K562 (cell line): Measurements from ENCODE around the gene CTTNBP2NL. TPM values are rescaled to one million over a fixed set of nuclear protein-coding genes. Genes with fewer than 3 reads are reported as not detected.
A peak's percentile ranks its signal among the peaks of the same experiment; 100 is the strongest.

Experiments used
- ARID2 ChIP-seq: fragments of 450-650 bp; IDR thresholded peaks from 2 replicates; pipeline ENCODE4 v1.6.1; 2017; ENCODE audit warnings: antibody characterized with exemption, mild to moderate bottlenecking
- BCOR ChIP-seq: fragments of 450-650 bp; IDR thresholded peaks from 2 replicates; pipeline ENCODE4 v1.6.1; 2016
- FOXJ2 ChIP-seq: fragments of 200-800 bp; sonication (Bioruptor generic); IDR thresholded peaks from 2 replicates; pipeline ENCODE4 v1.6.1; 2016; ENCODE audit warnings: missing genetic modification characterization, missing compliant biosample characterization
- FOXP4 ChIP-seq: sonication (generic); formaldehyde crosslinking; IDR thresholded peaks from 2 replicates; pipeline ENCODE4 v1.8.0; 2022; ENCODE audit warnings: mild to moderate bottlenecking, missing genetic modification reagents, borderline replicate concordance
- GATAD2B ChIP-seq: fragments of 450-650 bp; IDR thresholded peaks from 2 replicates; pipeline ENCODE4 v1.6.1; 2017; ENCODE audit warnings: mild to moderate bottlenecking, borderline replicate concordance
- HDGF ChIP-seq: fragments of 450-650 bp; IDR thresholded peaks from 2 replicates; pipeline ENCODE4 v1.6.1; 2016
- HES1 ChIP-seq: fragments of 450-650 bp; IDR thresholded peaks from 2 replicates; pipeline ENCODE4 v1.6.1; 2016; ENCODE audit warnings: low read depth, mild to moderate bottlenecking, moderate library complexity
- MXI1 ChIP-seq: IDR thresholded peaks from 2 replicates; pipeline ENCODE4 v1.6.1; 2011; ENCODE audit warnings: low read depth, mild to moderate bottlenecking, improper control_type of control experiment, low read length
- NCOA1 ChIP-seq: fragments of 450-650 bp; IDR thresholded peaks from 2 replicates; pipeline ENCODE4 v1.6.1; 2016; ENCODE audit warnings: low read depth
- NFATC3 ChIP-seq: fragments of 450-650 bp; IDR thresholded peaks from 2 replicates; pipeline ENCODE4 v1.6.1; 2017; ENCODE audit warnings: mild to moderate bottlenecking
- RAD21 ChIP-seq, 2 experiments: fragments of 250-450 bp in 1 of 2; fragments of 450-650 bp in 1 of 2; sonication (Bioruptor Pico) in 1 of 2; formaldehyde crosslinking in 1 of 2; IDR thresholded peaks in 1 of 2; conservative IDR thresholded peaks in 1 of 2; 2 replicates each; pipeline versions ENCODE4 v1.4.0 to v1.8.0; 2020 to 2022; ENCODE audit warnings: mild to moderate bottlenecking in 2 of 2, moderate library complexity in 1 of 2
- TOE1 ChIP-seq, 2 experiments: fragments of 450-650 bp in 1 of 2; sonication (generic) in 1 of 2; formaldehyde crosslinking in 1 of 2; IDR thresholded peaks; 2 replicates each; pipeline versions ENCODE4 v1.7.1 to v1.8.0; 2016 to 2022; ENCODE audit warnings: borderline replicate concordance in 2 of 2, mild to moderate bottlenecking in 2 of 2, antibody characterized with exemption in 1 of 2, inconsistent platforms in 1 of 2, low read depth in 1 of 2, missing genetic modification reagents in 1 of 2, moderate library complexity in 1 of 2
- ZNF143 ChIP-seq: sonication (generic); formaldehyde crosslinking; IDR thresholded peaks from 2 replicates; pipeline ENCODE4 v1.9.0; 2022; ENCODE audit warnings: mild to moderate bottlenecking, missing genetic modification reagents
- ZNF23 ChIP-seq: fragments of 250-450 bp; sonication (Bioruptor Pico); IDR thresholded peaks from 2 replicates; pipeline ENCODE4 v1.4.0; 2020; ENCODE audit warnings: mild to moderate bottlenecking
- ZNF41 ChIP-seq: fragments of 250-450 bp; sonication (Bioruptor Pico); conservative IDR thresholded peaks from 2 replicates; pipeline ENCODE4 v1.4.0; 2020; ENCODE audit warnings: mild to moderate bottlenecking
- ZNF668 ChIP-seq: fragments of 250-450 bp; sonication (Bioruptor Pico); IDR thresholded peaks from 2 replicates; pipeline ENCODE4 v1.8.0; 2022; ENCODE audit warnings: mild to moderate bottlenecking, inconsistent platforms
- polyA plus RNA-seq, 8 experiments: library from polyadenylated mRNA; depleted of rRNA in 4 of 8; stranded (reverse) in 5 of 8; unstranded in 3 of 8; fragments of >200 nt; fragmentation: Nextera tagmentation in 2 of 8; fragmentation: Illumina TruSeq in 1 of 8; extraction: Ambion mirVana in 2 of 8; extraction: Trizol in 1 of 8; gene quantifications; 2 replicates each; pipeline versions ENCODE4 v1.2.1 to v1.2.3, GENCODE V29; 2011 to 2014; ENCODE audit warnings: inconsistent platforms in 1 of 8, missing spikeins in 1 of 8
- total RNA-seq, 7 experiments: library from RNA; depleted of rRNA in 6 of 7; stranded (reverse); fragments of >200 nt in 6 of 7; fragmentation: Illumina TruSeq in 2 of 7; extraction: Trizol in 2 of 7; gene quantifications; 2 replicates each; pipeline versions ENCODE4 v1.2.1 to v1.2.3, GENCODE V29; 2011 to 2021; ENCODE audit warnings: low replicate concordance in 1 of 7
- TF ChIP-seq, protein P1 (sequence below), 2 experiments: fragments of 450-650 bp in 1 of 2; IDR thresholded peaks; 2 replicates each; pipeline ENCODE4 v1.6.1; 2011 to 2017; ENCODE audit warnings: low read depth in 2 of 2, antibody characterized with exemption in 1 of 2, borderline replicate concordance in 1 of 2, low read length in 1 of 2, mild to moderate bottlenecking in 1 of 2, mixed read lengths in 1 of 2; ENCODE audit not compliant: control insufficient read depth in 1 of 2
- TF ChIP-seq, protein P2 (sequence below): fragments of 450-650 bp; IDR thresholded peaks from 2 replicates; pipeline ENCODE4 v1.6.1; 2017; ENCODE audit warnings: antibody characterized with exemption, mild to moderate bottlenecking

CTTNBP2NL gene
- total and polyA plus RNA-seq, 9 of the 15 experiments (the other 6 are each of a cell fraction or from before 2014, with no cell fraction given) = 0.27 to 1.4 (median 0.62) TPM

DNA sequence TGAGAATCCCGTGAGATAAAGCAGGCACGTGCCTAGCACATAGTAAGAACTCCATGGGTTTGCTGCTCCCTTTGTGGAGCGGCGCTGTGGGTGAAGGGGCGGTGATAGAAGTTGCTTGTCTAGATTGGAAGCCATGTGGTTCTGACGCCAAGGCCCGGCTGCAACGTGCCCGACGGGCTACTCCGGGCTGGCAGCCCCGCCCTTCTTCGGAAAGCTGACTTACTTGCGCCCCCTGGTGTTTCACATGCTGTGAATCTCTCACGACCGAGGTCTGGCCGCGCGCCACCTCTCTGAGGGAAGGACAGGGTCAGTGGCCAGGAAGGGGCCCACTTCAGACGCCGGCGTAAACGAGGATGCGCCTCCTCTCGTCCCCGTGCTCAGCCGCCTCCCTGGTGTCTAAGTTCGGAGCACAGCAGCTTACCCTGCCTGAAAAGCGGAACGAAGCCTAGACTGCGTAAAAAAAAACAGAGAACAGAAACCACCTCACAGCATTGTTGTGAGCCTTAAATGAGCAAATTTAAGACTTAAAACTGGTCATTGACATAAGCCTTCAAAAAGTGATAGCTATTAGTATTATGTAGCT, 70.2 kb downstream of the CTTNBP2NL start (continued):
- TF ChIP-seq, protein P1, sequence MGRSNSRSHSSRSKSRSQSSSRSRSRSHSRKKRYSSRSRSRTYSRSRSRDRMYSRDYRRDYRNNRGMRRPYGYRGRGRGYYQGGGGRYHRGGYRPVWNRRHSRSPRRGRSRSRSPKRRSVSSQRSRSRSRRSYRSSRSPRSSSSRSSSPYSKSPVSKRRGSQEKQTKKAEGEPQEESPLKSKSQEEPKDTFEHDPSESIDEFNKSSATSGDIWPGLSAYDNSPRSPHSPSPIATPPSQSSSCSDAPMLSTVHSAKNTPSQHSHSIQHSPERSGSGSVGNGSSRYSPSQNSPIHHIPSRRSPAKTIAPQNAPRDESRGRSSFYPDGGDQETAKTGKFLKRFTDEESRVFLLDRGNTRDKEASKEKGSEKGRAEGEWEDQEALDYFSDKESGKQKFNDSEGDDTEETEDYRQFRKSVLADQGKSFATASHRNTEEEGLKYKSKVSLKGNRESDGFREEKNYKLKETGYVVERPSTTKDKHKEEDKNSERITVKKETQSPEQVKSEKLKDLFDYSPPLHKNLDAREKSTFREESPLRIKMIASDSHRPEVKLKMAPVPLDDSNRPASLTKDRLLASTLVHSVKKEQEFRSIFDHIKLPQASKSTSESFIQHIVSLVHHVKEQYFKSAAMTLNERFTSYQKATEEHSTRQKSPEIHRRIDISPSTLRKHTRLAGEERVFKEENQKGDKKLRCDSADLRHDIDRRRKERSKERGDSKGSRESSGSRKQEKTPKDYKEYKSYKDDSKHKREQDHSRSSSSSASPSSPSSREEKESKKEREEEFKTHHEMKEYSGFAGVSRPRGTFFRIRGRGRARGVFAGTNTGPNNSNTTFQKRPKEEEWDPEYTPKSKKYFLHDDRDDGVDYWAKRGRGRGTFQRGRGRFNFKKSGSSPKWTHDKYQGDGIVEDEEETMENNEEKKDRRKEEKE (IDR thresholded peaks at IDR 0.05; ENCODE audit: borderline replicate concordance in 1 of 2, control insufficient read depth in 1 of 2, low read depth in 2 of 2, low read length in 1 of 2) = no peak
- TF ChIP-seq GATAD2B (no peak), RAD21 (CRISPR knock-in tag; conservative IDR thresholded peaks at IDR 0.05 in 1 of 2, IDR thresholded peaks at IDR 0.05 in 1 of 2) (peak; percentile 95 to 96), ZNF668 (CRISPR knock-in tag) (0 out of 2 replicates have a peak, but pooled peaks have one; percentile 57), TOE1 (IDR thresholded peaks at IDR 0.05; ENCODE audit: borderline replicate concordance) (peak; percentile 57; the same call in 1 of the 2 replicates), TOE1 (CRISPR knock-in tag; IDR thresholded peaks at IDR 0.05; ENCODE audit: borderline replicate concordance, low read depth) (no peak), NFATC3 (no peak), MXI1 (peak; percentile 76; the same call in 1 of the 2 replicates), FOXJ2 (tag) (no peak), HDGF (no peak), FOXP4 (CRISPR knock-in tag) (peak; percentile 93; the same call in 1 of the 2 replicates), ZNF143 (CRISPR knock-in tag) (no peak), ZNF41 (CRISPR knock-in tag) (no peak), HES1 (no peak), ARID2 (no peak), BCOR (0 out of 2 replicates have a peak, but pooled peaks have one; percentile 60), ZNF23 (no peak), NCOA1 (no peak)
- TF ChIP-seq, protein P2, sequence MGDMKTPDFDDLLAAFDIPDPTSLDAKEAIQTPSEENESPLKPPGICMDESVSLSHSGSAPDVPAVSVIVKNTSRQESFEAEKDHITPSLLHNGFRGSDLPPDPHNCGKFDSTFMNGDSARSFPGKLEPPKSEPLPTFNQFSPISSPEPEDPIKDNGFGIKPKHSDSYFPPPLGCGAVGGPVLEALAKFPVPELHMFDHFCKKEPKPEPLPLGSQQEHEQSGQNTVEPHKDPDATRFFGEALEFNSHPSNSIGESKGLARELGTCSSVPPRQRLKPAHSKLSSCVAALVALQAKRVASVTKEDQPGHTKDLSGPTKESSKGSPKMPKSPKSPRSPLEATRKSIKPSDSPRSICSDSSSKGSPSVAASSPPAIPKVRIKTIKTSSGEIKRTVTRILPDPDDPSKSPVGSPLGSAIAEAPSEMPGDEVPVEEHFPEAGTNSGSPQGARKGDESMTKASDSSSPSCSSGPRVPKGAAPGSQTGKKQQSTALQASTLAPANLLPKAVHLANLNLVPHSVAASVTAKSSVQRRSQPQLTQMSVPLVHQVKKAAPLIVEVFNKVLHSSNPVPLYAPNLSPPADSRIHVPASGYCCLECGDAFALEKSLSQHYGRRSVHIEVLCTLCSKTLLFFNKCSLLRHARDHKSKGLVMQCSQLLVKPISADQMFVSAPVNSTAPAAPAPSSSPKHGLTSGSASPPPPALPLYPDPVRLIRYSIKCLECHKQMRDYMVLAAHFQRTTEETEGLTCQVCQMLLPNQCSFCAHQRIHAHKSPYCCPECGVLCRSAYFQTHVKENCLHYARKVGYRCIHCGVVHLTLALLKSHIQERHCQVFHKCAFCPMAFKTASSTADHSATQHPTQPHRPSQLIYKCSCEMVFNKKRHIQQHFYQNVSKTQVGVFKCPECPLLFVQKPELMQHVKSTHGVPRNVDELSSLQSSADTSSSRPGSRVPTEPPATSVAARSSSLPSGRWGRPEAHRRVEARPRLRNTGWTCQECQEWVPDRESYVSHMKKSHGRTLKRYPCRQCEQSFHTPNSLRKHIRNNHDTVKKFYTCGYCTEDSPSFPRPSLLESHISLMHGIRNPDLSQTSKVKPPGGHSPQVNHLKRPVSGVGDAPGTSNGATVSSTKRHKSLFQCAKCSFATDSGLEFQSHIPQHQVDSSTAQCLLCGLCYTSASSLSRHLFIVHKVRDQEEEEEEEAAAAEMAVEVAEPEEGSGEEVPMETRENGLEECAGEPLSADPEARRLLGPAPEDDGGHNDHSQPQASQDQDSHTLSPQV = peak; percentile 73; the same call in 1 of the 2 replicates
